ENCODE results near the gene ANXA1. TPM values are rescaled to one million over a fixed set of nuclear protein-coding genes. Genes with fewer than 3 reads are reported as not detected.

Gene ANXA1
- total and polyA plus RNA-seq, 5 donors from 2014 or later, result 50.7 to 274 (median 88.7) TPM

GRCh38 chr9:73170185-73170957 is 18.7 kb downstream of the ANXA1 start:
- H3K4me3 Mint-ChIP-seq, result no peak overlapping the region
- peaks cover 0 to 2% (median 0%) of the 10 kb centered on the region in 7 donors for H3K9me3 Mint-ChIP-seq
- H3K27ac ChIP-seq (ENCODE audit: insufficient read depth, low read length, poor library complexity, severe bottlenecking), result no peak overlapping the region
- H3K4me1 ChIP-seq (ENCODE audit: control insufficient read depth, insufficient read depth, low read length, poor library complexity, severe bottlenecking), result no peaks in the 10 kb centered on the region
- H3K4me1 Mint-ChIP-seq, result peaks cover 4 to 5% (median 4%) of the 10 kb centered on the region in 4 donors
- no peaks in the 10 kb centered on the region for H3K27me3 ChIP-seq (ENCODE audit: control insufficient read depth, insufficient read depth, low read length)
- no peaks in the 10 kb centered on the region for H3K36me3 Mint-ChIP-seq
- no peak overlapping the region for H3K27ac Mint-ChIP-seq
- H3K4me3 ChIP-seq (ENCODE audit: low read depth, low read length), result no peak overlapping the region
- ATAC-seq (ENCODE audit: low read depth in 2 of 2), result no peak
- H3K27me3 Mint-ChIP-seq, result no peaks in the 10 kb centered on the region
- no peaks in the 10 kb centered on the region for H3K9me3 ChIP-seq (ENCODE audit: control insufficient read depth in 2 of 2, low read length in 2 of 2)
- H3K36me3 ChIP-seq (ENCODE audit: control insufficient read depth, insufficient read depth, low read length), result peaks cover 17% of the 10 kb centered on the region
- DNase-seq, result no peak

- no peaks in the 10 kb centered on the region for H3K4me1 ChIP-seq (ENCODE audit: control insufficient read depth, insufficient read depth, low read length, poor library complexity, severe bottlenecking)
- DNase-seq (no peak), ATAC-seq (ENCODE audit: low read depth in 2 of 2) (no peak)
- peaks cover 0 to 4% (median 1%) of the 10 kb centered on the region in 4 donors for H3K4me1 Mint-ChIP-seq
- H3K27me3 Mint-ChIP-seq, result peaks cover 5% of the 10 kb centered on the region
- H3K9me3 ChIP-seq (ENCODE audit: control insufficient read depth in 2 of 2, low read length in 2 of 2), result no peaks in the 10 kb centered on the region
- H3K4me3 ChIP-seq (ENCODE audit: low read depth, low read length), result no peak overlapping the region
- H3K27me3 ChIP-seq (ENCODE audit: control insufficient read depth, insufficient read depth, low read length), result no peaks in the 10 kb centered on the region
- peaks cover 0 to 2% (median 0%) of the 10 kb centered on the region in 7 donors for H3K9me3 Mint-ChIP-seq
- peaks cover 3% of the 10 kb centered on the region for H3K36me3 ChIP-seq (ENCODE audit: control insufficient read depth, insufficient read depth, low read length)
- no peak overlapping the region for H3K27ac Mint-ChIP-seq
- H3K4me3 Mint-ChIP-seq, result no peak overlapping the region
- H3K36me3 Mint-ChIP-seq, result no peaks in the 10 kb centered on the region
- H3K27ac ChIP-seq (ENCODE audit: insufficient read depth, low read length, poor library complexity, severe bottlenecking), result no peak overlapping the region
Measured at GRCh38 chr9:73172901-73173215, 21.2 kb downstream of the ANXA1 start.

GRCh38 chr9:73173557-73174329 is 22.1 kb downstream of the ANXA1 start:
- H3K9me3 Mint-ChIP-seq, result peaks cover 0 to 2% (median 0%) of the 10 kb centered on the region in 7 donors
- no peaks in the 10 kb centered on the region for H3K36me3 ChIP-seq (ENCODE audit: control insufficient read depth, insufficient read depth, low read length)
- H3K4me3 ChIP-seq (ENCODE audit: low read depth, low read length), result no peak overlapping the region
- no peak overlapping the region for H3K4me3 Mint-ChIP-seq
- no peaks in the 10 kb centered on the region for H3K9me3 ChIP-seq (ENCODE audit: control insufficient read depth in 2 of 2, low read length in 2 of 2)
- peaks cover 0 to 3% (median 0%) of the 10 kb centered on the region in 4 donors for H3K4me1 Mint-ChIP-seq
- no peak overlapping the region for H3K27ac ChIP-seq (ENCODE audit: insufficient read depth, low read length, poor library complexity, severe bottlenecking)
- no peaks in the 10 kb centered on the region for H3K4me1 ChIP-seq (ENCODE audit: control insufficient read depth, insufficient read depth, low read length, poor library complexity, severe bottlenecking)
- ATAC-seq (ENCODE audit: low read depth in 2 of 2), result no peak
- H3K27me3 Mint-ChIP-seq, result peaks cover 5% of the 10 kb centered on the region
- H3K36me3 Mint-ChIP-seq, result no peaks in the 10 kb centered on the region
- DNase-seq, result no peak
- H3K27me3 ChIP-seq (ENCODE audit: control insufficient read depth, insufficient read depth, low read length), result no peaks in the 10 kb centered on the region
- no peak overlapping the region for H3K27ac Mint-ChIP-seq

GRCh38 chr9:73174330-73174980 is 22.8 kb downstream of the ANXA1 start:
- Histone ChIP-seq H3K4me3 (ENCODE audit: low read depth, low read length) (no peak overlapping the region), H3K36me3 (ENCODE audit: control insufficient read depth, insufficient read depth, low read length) (no peaks in the 10 kb centered on the region), H3K27me3 (ENCODE audit: control insufficient read depth, insufficient read depth, low read length) (no peaks in the 10 kb centered on the region), H3K27ac (ENCODE audit: insufficient read depth, low read length, poor library complexity, severe bottlenecking) (no peak overlapping the region), H3K4me1 (ENCODE audit: control insufficient read depth, insufficient read depth, low read length, poor library complexity, severe bottlenecking) (no peaks in the 10 kb centered on the region), H3K9me3 (ENCODE audit: control insufficient read depth in 2 of 2, low read length in 2 of 2) (no peaks in the 10 kb centered on the region)
- Mint-ChIP-seq H3K4me3 (no peak overlapping the region), H3K9me3 (peaks cover 0 to 2% (median 0%) of the 10 kb centered on the region in 7 donors), H3K4me1 (peaks cover 0 to 3% (median 0%) of the 10 kb centered on the region in 4 donors), H3K27ac (no peak overlapping the region), H3K36me3 (no peaks in the 10 kb centered on the region), H3K27me3 (peaks cover 5% of the 10 kb centered on the region)
- DNase-seq, result no peak
- ATAC-seq (ENCODE audit: low read depth in 2 of 2), result no peak

- H3K27me3 ChIP-seq (ENCODE audit: control insufficient read depth, insufficient read depth, low read length), result no peaks in the 10 kb centered on the region
- DNase-seq (no peak), ATAC-seq (ENCODE audit: low read depth in 2 of 2) (no peak)
- Mint-ChIP-seq H3K4me1 (peaks cover 0 to 3% (median 0%) of the 10 kb centered on the region in 4 donors), H3K27me3 (peaks cover 5% of the 10 kb centered on the region), H3K9me3 (peaks cover 0 to 2% (median 0%) of the 10 kb centered on the region in 7 donors), H3K36me3 (no peaks in the 10 kb centered on the region), H3K4me3 (no peak overlapping the region), H3K27ac (no peak overlapping the region)
- H3K9me3 ChIP-seq (ENCODE audit: control insufficient read depth in 2 of 2, low read length in 2 of 2), result no peaks in the 10 kb centered on the region
- no peak overlapping the region for H3K27ac ChIP-seq (ENCODE audit: insufficient read depth, low read length, poor library complexity, severe bottlenecking)
- H3K36me3 ChIP-seq (ENCODE audit: control insufficient read depth, insufficient read depth, low read length), result no peaks in the 10 kb centered on the region
- no peaks in the 10 kb centered on the region for H3K4me1 ChIP-seq (ENCODE audit: control insufficient read depth, insufficient read depth, low read length, poor library complexity, severe bottlenecking)
- H3K4me3 ChIP-seq (ENCODE audit: low read depth, low read length), result no peak overlapping the region
Measured at GRCh38 chr9:73176450-73176875, 24.8 kb downstream of the ANXA1 start.

GRCh38 chr9:73178044-73178443 is 26.4 kb downstream of the ANXA1 start:
- no peak overlapping the region for H3K27ac Mint-ChIP-seq
- H3K9me3 Mint-ChIP-seq, result no peaks in the 10 kb centered on the region
- no peak for ATAC-seq (ENCODE audit: low read depth in 2 of 2)
- DNase-seq, result no peak
- Histone ChIP-seq H3K9me3 (ENCODE audit: control insufficient read depth in 2 of 2, low read length in 2 of 2) (no peaks in the 10 kb centered on the region), H3K4me3 (ENCODE audit: low read depth, low read length) (no peak overlapping the region), H3K27me3 (ENCODE audit: control insufficient read depth, insufficient read depth, low read length) (no peaks in the 10 kb centered on the region), H3K4me1 (ENCODE audit: control insufficient read depth, insufficient read depth, low read length, poor library complexity, severe bottlenecking) (no peaks in the 10 kb centered on the region), H3K36me3 (ENCODE audit: control insufficient read depth, insufficient read depth, low read length) (no peaks in the 10 kb centered on the region), H3K27ac (ENCODE audit: insufficient read depth, low read length, poor library complexity, severe bottlenecking) (no peak overlapping the region)
- H3K4me1 Mint-ChIP-seq, result no peaks in the 10 kb centered on the region
- H3K4me3 Mint-ChIP-seq, result no peak overlapping the region
- peaks cover 5% of the 10 kb centered on the region for H3K27me3 Mint-ChIP-seq
- H3K36me3 Mint-ChIP-seq, result no peaks in the 10 kb centered on the region

- H3K36me3 ChIP-seq (ENCODE audit: control insufficient read depth, insufficient read depth, low read length), result no peaks in the 10 kb centered on the region
- no peaks in the 10 kb centered on the region for H3K4me1 Mint-ChIP-seq
- no peak overlapping the region for H3K4me3 Mint-ChIP-seq
- peaks cover 5% of the 10 kb centered on the region for H3K27me3 Mint-ChIP-seq
- DNase-seq (no peak), ATAC-seq (ENCODE audit: low read depth in 2 of 2) (no peak)
- no peaks in the 10 kb centered on the region for H3K4me1 ChIP-seq (ENCODE audit: control insufficient read depth, insufficient read depth, low read length, poor library complexity, severe bottlenecking)
- no peaks in the 10 kb centered on the region for H3K9me3 ChIP-seq (ENCODE audit: control insufficient read depth in 2 of 2, low read length in 2 of 2)
- no peak overlapping the region for H3K27ac Mint-ChIP-seq
- no peak overlapping the region for H3K4me3 ChIP-seq (ENCODE audit: low read depth, low read length)
- H3K27me3 ChIP-seq (ENCODE audit: control insufficient read depth, insufficient read depth, low read length), result peaks cover under 1% of the 10 kb centered on the region
- no peaks in the 10 kb centered on the region for H3K36me3 Mint-ChIP-seq
- H3K27ac ChIP-seq (ENCODE audit: insufficient read depth, low read length, poor library complexity, severe bottlenecking), result no peak overlapping the region
- no peaks in the 10 kb centered on the region for H3K9me3 Mint-ChIP-seq
Measured at GRCh38 chr9:73179589-73179988, 27.9 kb downstream of the ANXA1 start.
